ENCODE results near the gene OSBPL10.

OSBPL10 gene

GRCh38 chr3:31958701-31959152, 22.3 kb downstream of the OSBPL10 start:
- no peak overlapping the region for H3K4me3 ChIP-seq (ENCODE audit: low read depth, low read length)
- TF ChIP-seq CTCF (IDR thresholded peaks at IDR 0.05; ENCODE audit: low read depth, low read length), result no peak

GRCh38 chr3:31957106-31957505, 24.0 kb downstream of the OSBPL10 start:
- no peak for TF ChIP-seq CTCF (IDR thresholded peaks at IDR 0.05; ENCODE audit: low read depth, low read length)
- no peak overlapping the region for H3K4me3 ChIP-seq (ENCODE audit: low read depth, low read length)

- TF ChIP-seq CTCF (IDR thresholded peaks at IDR 0.05; ENCODE audit: low read depth, low read length), result no peak
- no peak overlapping the region for H3K4me3 ChIP-seq (ENCODE audit: low read depth, low read length)
These were observed 25.5 kb downstream of the OSBPL10 start for GRCh38 chr3:31955581-31955980.

GRCh38 chr3:31953636-31954035, 27.4 kb downstream of the OSBPL10 start:
- no peak overlapping the region for H3K4me3 ChIP-seq (ENCODE audit: low read depth, low read length)
- no peak for TF ChIP-seq CTCF (IDR thresholded peaks at IDR 0.05; ENCODE audit: low read depth, low read length)

GRCh38 chr3:31953091-31953490, 28.0 kb downstream of the OSBPL10 start:
- no peak overlapping the region for H3K4me3 ChIP-seq (ENCODE audit: low read depth, low read length)
- no peak for TF ChIP-seq CTCF (IDR thresholded peaks at IDR 0.05; ENCODE audit: low read depth, low read length)

GRCh38 chr3:31952205-31952604, 28.9 kb downstream of the OSBPL10 start:
- H3K4me3 ChIP-seq (ENCODE audit: low read depth, low read length), result no peak overlapping the region
- TF ChIP-seq CTCF (IDR thresholded peaks at IDR 0.05; ENCODE audit: low read depth, low read length), result no peak

- TF ChIP-seq CTCF (IDR thresholded peaks at IDR 0.05; ENCODE audit: low read depth, low read length), result no peak
- no peak overlapping the region for H3K4me3 ChIP-seq (ENCODE audit: low read depth, low read length)
These were observed 32.8 kb downstream of the OSBPL10 start for GRCh38 chr3:31948280-31948679.
